Mesodermal cell (in vitro differentiated cells): ENCODE measurements around the gene TMEM259.
A peak's percentile ranks its signal among the peaks of the same experiment; 100 is the strongest.

Experiments used
- H3K27ac ChIP-seq: 2 replicates; pipeline ENCODE4 v1.7.0; 2013; ENCODE audit warnings: mild to moderate bottlenecking, low read depth, low read length, moderate library complexity; ENCODE audit not compliant: severe bottlenecking
- H3K36me3 ChIP-seq: 2 replicates; pipeline ENCODE4 v1.7.1; 2013; ENCODE audit warnings: mild to moderate bottlenecking, low read length, moderate library complexity; ENCODE audit not compliant: control insufficient read depth, insufficient read depth
- H3K4me1 ChIP-seq: one replicate; pipeline ENCODE4 v1.7.1; 2013; ENCODE audit warnings: mild to moderate bottlenecking, low read length; ENCODE audit not compliant: insufficient read depth, control insufficient read depth, poor library complexity, severe bottlenecking
- H3K4me3 ChIP-seq: 2 replicates; pipeline ENCODE4 v1.7.0; 2013; ENCODE audit warnings: low read length, control low read depth, mild to moderate bottlenecking; ENCODE audit not compliant: insufficient read depth, poor library complexity, severe bottlenecking; ENCODE audit errors: extremely low read depth
- H3K9me3 ChIP-seq: 2 replicates; pipeline ENCODE4 v1.7.1; 2013; ENCODE audit warnings: mild to moderate bottlenecking, low read length, moderate library complexity; ENCODE audit not compliant: control insufficient read depth
- WGBS, 2 experiments: methylation state at CpG; one replicate each; pipeline ENCODE4 v1.1.5; 2013; ENCODE audit warnings: missing lambda C conversion rate in 2 of 2; ENCODE audit not compliant: insufficient coverage in 2 of 2; 5-methylcytosine and 5-hydroxymethylcytosine counted together

Gene TMEM259

GRCh38 chr19:1019616-1019961 lies 1.3 kb downstream of the TMEM259 start:
- 78 to 83% methylated on average over 16 to 18 of the region's 18 CpGs for WGBS, 2 experiments

GRCh38 chr19:1018932-1019615 lies 1.8 kb downstream of the TMEM259 start:
- Histone ChIP-seq H3K27ac (no peak overlapping the region), H3K9me3 (no peaks in the 10 kb centered on the region), H3K36me3 (peaks cover 26% of the 10 kb centered on the region), H3K4me1 (peaks cover 41% of the 10 kb centered on the region), H3K4me3 (peak overlapping the region; percentile 91)
- WGBS, 2 experiments, result 87 to 93% methylated on average over 15 of the region's 17 CpGs

More at GRCh38 chr19:1019616-1019961, 1.3 kb downstream of the TMEM259 start:
- peak overlapping the region; percentile 91 for H3K4me3 ChIP-seq
- H3K9me3 ChIP-seq, result no peaks in the 10 kb centered on the region
- H3K4me1 ChIP-seq, result peaks cover 41% of the 10 kb centered on the region
- H3K36me3 ChIP-seq, result peaks cover 21% of the 10 kb centered on the region
- H3K27ac ChIP-seq, result no peak overlapping the region

- Histone ChIP-seq H3K4me3 (no peak overlapping the region), H3K9me3 (no peaks in the 10 kb centered on the region), H3K36me3 (peaks cover 32% of the 10 kb centered on the region), H3K4me1 (peaks cover 41% of the 10 kb centered on the region), H3K27ac (no peak overlapping the region)
- 92 to 94% methylated on average over 2 to 5 of the region's 5 CpGs for WGBS, 2 experiments
Measured at GRCh38 chr19:1018393-1018792, 2.5 kb downstream of the TMEM259 start.

GRCh38 chr19:1017906-1018305 lies 3.0 kb downstream of the TMEM259 start:
- H3K4me3 ChIP-seq, result no peak overlapping the region
- no peaks in the 10 kb centered on the region for H3K9me3 ChIP-seq
- H3K36me3 ChIP-seq, result peaks cover 37% of the 10 kb centered on the region
- H3K27ac ChIP-seq, result no peak overlapping the region
- peaks cover 41% of the 10 kb centered on the region for H3K4me1 ChIP-seq
- 93 to 94% methylated on average over 7 to 9 of the region's 9 CpGs for WGBS, 2 experiments

- no peak overlapping the region for H3K4me3 ChIP-seq
Measured at GRCh38 chr19:1017115-1017905, 3.6 kb downstream of the TMEM259 start.

GRCh38 chr19:1016647-1017114 lies 4.2 kb downstream of the TMEM259 start:
- Histone ChIP-seq H3K36me3 (peaks cover 50% of the 10 kb centered on the region), H3K27ac (peak overlapping the region; percentile 57), H3K4me1 (peaks cover 41% of the 10 kb centered on the region), H3K9me3 (no peaks in the 10 kb centered on the region), H3K4me3 (no peak overlapping the region)
- 70 to 73% methylated on average over 9 to 12 of the region's 12 CpGs for WGBS, 2 experiments

More at GRCh38 chr19:1017115-1017905, 3.6 kb downstream of the TMEM259 start:
- Histone ChIP-seq H3K27ac (peak overlapping the region; percentile 29), H3K4me1 (peaks cover 41% of the 10 kb centered on the region), H3K36me3 (peaks cover 43% of the 10 kb centered on the region), H3K9me3 (no peaks in the 10 kb centered on the region)
- WGBS, 2 experiments, result 85 to 90% methylated on average over 16 to 24 of the region's 24 CpGs

- Histone ChIP-seq H3K4me1 (peaks cover 41% of the 10 kb centered on the region), H3K27ac (peak overlapping the region; percentile 57), H3K9me3 (no peaks in the 10 kb centered on the region), H3K4me3 (no peak overlapping the region), H3K36me3 (peaks cover 55% of the 10 kb centered on the region)
- WGBS, 2 experiments, result 61 to 70% methylated on average over 20 to 27 of the region's 31 CpGs
Measured at GRCh38 chr19:1015782-1016646, 4.9 kb downstream of the TMEM259 start.

- H3K9me3 ChIP-seq, result no peaks in the 10 kb centered on the region
- WGBS, 2 experiments, result 92 to 97% methylated on average over 29 of the region's 29 CpGs
- peaks cover 41% of the 10 kb centered on the region for H3K4me1 ChIP-seq
- H3K27ac ChIP-seq, result no peak overlapping the region
- peaks cover 60% of the 10 kb centered on the region for H3K36me3 ChIP-seq
- no peak overlapping the region for H3K4me3 ChIP-seq
Measured at GRCh38 chr19:1015061-1015781, 5.7 kb downstream of the TMEM259 start.

- 95 to 96% methylated on average over 41 to 49 of the region's 49 CpGs for WGBS, 2 experiments
- H3K36me3 ChIP-seq, result peaks cover 65% of the 10 kb centered on the region
- H3K27ac ChIP-seq, result no peak overlapping the region
Measured at GRCh38 chr19:1014161-1015060, 6.5 kb downstream of the TMEM259 start.

More at GRCh38 chr19:1014161-1015060, 6.5 kb downstream of the TMEM259 start:
- peaks cover 36% of the 10 kb centered on the region for H3K4me1 ChIP-seq
- H3K4me3 ChIP-seq, result no peak overlapping the region
- H3K9me3 ChIP-seq, result no peaks in the 10 kb centered on the region
